H9 (cell line): ENCODE results near the gene FRAS1. TPM values are rescaled to one million over a fixed set of nuclear protein-coding genes. Genes with fewer than 3 reads are reported as not detected.

Experiments
- DNase-seq: peaks from one replicate; pipeline ENCODE4 v3.0.0-alpha.2; 2017
- H2AFZ ChIP-seq: one replicate; pipeline ENCODE4 v1.6.1; 2013; ENCODE audit warnings: mild to moderate bottlenecking, low read length, control low read depth, moderate library complexity
- H2AK5ac ChIP-seq: 2 replicates; pipeline ENCODE4 v1.6.1; 2013; ENCODE audit warnings: low read length, control low read depth, mixed read lengths; ENCODE audit not compliant: insufficient read length
- H2BK120ac ChIP-seq: one replicate; pipeline ENCODE4 v1.6.1; 2013; ENCODE audit warnings: low read depth, mild to moderate bottlenecking, low read length, control low read depth, inconsistent platforms; ENCODE audit not compliant: poor library complexity, severe bottlenecking
- H2BK12ac ChIP-seq: 2 replicates; pipeline ENCODE4 v1.6.1; 2013; ENCODE audit warnings: low read length, control low read depth, mixed read lengths, low read depth; ENCODE audit not compliant: insufficient read length
- H2BK15ac ChIP-seq: 2 replicates; pipeline ENCODE4 v1.6.1; 2013; ENCODE audit warnings: low read depth, low read length, control low read depth
- H2BK20ac ChIP-seq: one replicate; pipeline ENCODE4 v1.6.1; 2013; ENCODE audit warnings: low read depth, mild to moderate bottlenecking, low read length, control low read depth, inconsistent platforms; ENCODE audit not compliant: poor library complexity, severe bottlenecking
- H2BK5ac ChIP-seq: 2 replicates; pipeline ENCODE4 v1.6.1; 2013; ENCODE audit warnings: low read length, control low read depth, mixed read lengths; ENCODE audit not compliant: insufficient read length
- H3K14ac ChIP-seq: 2 replicates; pipeline ENCODE4 v1.6.1; 2013; ENCODE audit warnings: low read length, control low read depth; ENCODE audit not compliant: insufficient read depth
- H3K18ac ChIP-seq: 2 replicates; pipeline ENCODE4 v1.6.1; 2013; ENCODE audit warnings: low read depth, mild to moderate bottlenecking, mixed read lengths, low read length, control low read depth; ENCODE audit not compliant: insufficient read length
- H3K23ac ChIP-seq: 2 replicates; pipeline ENCODE4 v1.6.1; 2013; ENCODE audit warnings: low read length, control low read depth, mixed read lengths, low read depth; ENCODE audit not compliant: insufficient read length
- H3K23me2 ChIP-seq: 2 replicates; pipeline ENCODE4 v1.6.1; 2013; ENCODE audit warnings: low read depth, mild to moderate bottlenecking, mixed read lengths, low read length, control low read depth; ENCODE audit not compliant: insufficient read length, poor library complexity, severe bottlenecking
- H3K27ac ChIP-seq: 2 replicates; pipeline ENCODE4 v1.5.1; 2013; ENCODE audit warnings: low read length, control low read depth, mixed read lengths, low read depth; ENCODE audit not compliant: insufficient read length
- H3K27me3 ChIP-seq: 2 replicates; pipeline ENCODE4 v1.6.1; 2013; ENCODE audit warnings: low read length, control low read depth, inconsistent platforms; ENCODE audit not compliant: insufficient read depth
- H3K4ac ChIP-seq: 2 replicates; pipeline ENCODE4 v1.6.1; 2013; ENCODE audit warnings: low read depth, mild to moderate bottlenecking, control low read depth, inconsistent platforms, low read length, moderate library complexity
- H3K4me1 ChIP-seq: 2 replicates; pipeline ENCODE4 v1.6.1; 2013; ENCODE audit warnings: low read length, control low read depth, inconsistent platforms; ENCODE audit not compliant: insufficient read depth
- H3K4me2 ChIP-seq: 2 replicates; pipeline ENCODE4 v1.6.1; 2013; ENCODE audit warnings: low read length, control low read depth, mixed read lengths; ENCODE audit not compliant: insufficient read length, insufficient read depth
- H3K56ac ChIP-seq: 2 replicates; pipeline ENCODE4 v1.6.1; 2013; ENCODE audit warnings: low read depth, mild to moderate bottlenecking, mixed read lengths, low read length, control low read depth; ENCODE audit not compliant: insufficient read length
- H3K79me1 ChIP-seq: 2 replicates; pipeline ENCODE4 v1.6.1; 2013; ENCODE audit warnings: low read depth, mild to moderate bottlenecking, moderate library complexity, low read length, control low read depth, inconsistent platforms; ENCODE audit not compliant: insufficient read depth, poor library complexity, severe bottlenecking
- H3K79me2 ChIP-seq: 2 replicates; pipeline ENCODE4 v1.6.1; 2013; ENCODE audit warnings: low read length, control low read depth, inconsistent platforms; ENCODE audit not compliant: insufficient read depth
- H3K9ac ChIP-seq: 2 replicates; pipeline ENCODE4 v1.6.1; 2013; ENCODE audit warnings: low read length, control low read depth, mixed read lengths; ENCODE audit not compliant: insufficient read length; ENCODE audit errors: extremely low read depth
- H3K9me3 ChIP-seq: one replicate; pipeline ENCODE4 v1.6.1; 2013; ENCODE audit warnings: low read depth, low read length, inconsistent platforms; ENCODE audit not compliant: control insufficient read depth
- H3T11ph ChIP-seq: one replicate; pipeline ENCODE4 v1.6.1; 2013; ENCODE audit warnings: mild to moderate bottlenecking, low read length, control low read depth, inconsistent platforms
- H4K20me1 ChIP-seq: one replicate; pipeline ENCODE4 v1.6.1; 2013; ENCODE audit not compliant: control insufficient read depth, insufficient read length, insufficient read depth
- H4K5ac ChIP-seq: 2 replicates; pipeline ENCODE4 v1.6.1; 2013; ENCODE audit warnings: low read depth, mild to moderate bottlenecking, mixed read lengths, low read length, control low read depth; ENCODE audit not compliant: insufficient read length
- H4K8ac ChIP-seq: replicated peaks from 2 replicates; pipeline ENCODE4 v1.6.1; 2013; ENCODE audit warnings: low read length, control low read depth, mixed read lengths, low read depth; ENCODE audit not compliant: insufficient read length
- H4K91ac ChIP-seq: 2 replicates; pipeline ENCODE4 v1.6.1; 2013; ENCODE audit warnings: low read depth, mild to moderate bottlenecking, moderate library complexity, mixed read lengths, low read length, control low read depth; ENCODE audit not compliant: insufficient read length
- H3K27ac Mint-ChIP-seq, 3 experiments: 2 replicates in 2 of 3; 3 replicates in 1 of 3; pipeline ENCODE4 v1.8.0; 2020 to 2021; ENCODE audit warnings: mixed read lengths in 3 of 3, mild to moderate bottlenecking in 1 of 3, moderate library complexity in 1 of 3
- H3K27me3 Mint-ChIP-seq: 2 replicates; pipeline ENCODE4 v1.8.0; 2021; ENCODE audit warnings: low read depth, mild to moderate bottlenecking, moderate library complexity, mixed read lengths
- H3K36me3 Mint-ChIP-seq, 3 experiments: 2 replicates in 2 of 3; 3 replicates in 1 of 3; pipeline ENCODE4 v1.8.0; 2020 to 2021; ENCODE audit warnings: low read depth in 3 of 3, mixed read lengths in 3 of 3; ENCODE audit not compliant: insufficient read depth in 1 of 3
- H3K4me1 Mint-ChIP-seq, 2 experiments: 2 replicates each; pipeline ENCODE4 v1.8.0; 2020; ENCODE audit warnings: mixed read lengths in 2 of 2
- H3K4me3 Mint-ChIP-seq, 2 experiments: 2 replicates in 1 of 2; 3 replicates in 1 of 2; pipeline ENCODE4 v1.8.0; 2020 to 2021; ENCODE audit warnings: mild to moderate bottlenecking in 2 of 2, mixed read lengths in 2 of 2, moderate library complexity in 1 of 2
- H3K9me3 Mint-ChIP-seq, 2 experiments: 2 replicates in 1 of 2; 3 replicates in 1 of 2; pipeline ENCODE4 v1.8.0; 2020; ENCODE audit warnings: mild to moderate bottlenecking in 2 of 2, mixed read lengths in 2 of 2, moderate library complexity in 1 of 2
- CTCF ChIP-seq: fragments of 200-600 bp; sonication (generic); conservative IDR thresholded peaks from 3 replicates; pipeline ENCODE4 v1.8.0; 2021; ENCODE audit warnings: antibody characterized with exemption, mild to moderate bottlenecking
- WGBS: extraction: QIAGEN DNeasy Blood & Tissue Kit; methylation state at CpG from one replicate; pipeline ENCODE4 v1.1.7; 2013; ENCODE audit warnings: missing lambda C conversion rate, low lambda C conversion rate, mixed read lengths; ENCODE audit not compliant: insufficient read length; ENCODE audit errors: extremely low coverage; 5-methylcytosine and 5-hydroxymethylcytosine counted together
- total RNA-seq: library from RNA; stranded (reverse); gene quantifications from 2 replicates; pipeline ENCODE4 v1.2.1, GENCODE V29; 2021

FRAS1 gene
- total RNA-seq, 1 experiment from 2014 or later: 58.5 TPM

GRCh38 chr4:78137532-78137931 is 80.4 kb downstream of the FRAS1 start:
- Histone ChIP-seq H3K27me3 (no peaks in the 10 kb centered on the region), H3K4me2 (no peak overlapping the region), H4K8ac (no peak overlapping the region), H2AK5ac (no peak overlapping the region), H4K91ac (no peak overlapping the region), H3K4ac (no peak overlapping the region), H2BK5ac (no peak overlapping the region), H4K5ac (no peak overlapping the region), H3T11ph (no peak overlapping the region), H3K4me1 (no peaks in the 10 kb centered on the region), H3K56ac (no peak overlapping the region), H3K18ac (no peak overlapping the region), H3K14ac (no peak overlapping the region), H2BK15ac (no peak overlapping the region), H3K79me1 (no peaks in the 10 kb centered on the region), H3K27ac (no peak overlapping the region), H3K23ac (no peak overlapping the region), H2BK120ac (no peak overlapping the region), H3K79me2 (peaks cover 11% of the 10 kb centered on the region; the same call in 1 of the 2 replicates), H3K9ac (no peak overlapping the region), H2BK20ac (no peak overlapping the region), H3K23me2 (no peaks in the 10 kb centered on the region), H3K9me3 (no peaks in the 10 kb centered on the region), H2BK12ac (no peak overlapping the region), H4K20me1 (no peaks in the 10 kb centered on the region), H2AFZ (no peak overlapping the region)
- H3K27me3 Mint-ChIP-seq: no peaks in the 10 kb centered on the region
- no peak for TF ChIP-seq CTCF
- DNase-seq: no peak
- WGBS: no CpG with 5 or more reads among the region's 1 CpG
- no peak overlapping the region for H3K4me3 Mint-ChIP-seq
- H3K9me3 Mint-ChIP-seq: peaks cover 8 to 9% of the 10 kb centered on the region in 2 experiments; a peak in 4 of 5 replicates
- H3K36me3 Mint-ChIP-seq: peaks cover 2 to 13% (median 11%) of the 10 kb centered on the region in 3 experiments; a peak in 6 of 7 replicates
- no peak overlapping the region for H3K27ac Mint-ChIP-seq
- H3K4me1 Mint-ChIP-seq: peaks cover under 1 to 4% of the 10 kb centered on the region in 2 experiments
